ENCODE results near the gene PIK3CB. TPM values are rescaled to one million over a fixed set of nuclear protein-coding genes. Genes with fewer than 3 reads are reported as not detected.

The PIK3CB gene
- total and polyA plus RNA-seq, 2 of the 8 experiments (the other 6 are each of a cell fraction or from before 2014, with no cell fraction given) = 8.3 to 35.2 TPM

DNA sequence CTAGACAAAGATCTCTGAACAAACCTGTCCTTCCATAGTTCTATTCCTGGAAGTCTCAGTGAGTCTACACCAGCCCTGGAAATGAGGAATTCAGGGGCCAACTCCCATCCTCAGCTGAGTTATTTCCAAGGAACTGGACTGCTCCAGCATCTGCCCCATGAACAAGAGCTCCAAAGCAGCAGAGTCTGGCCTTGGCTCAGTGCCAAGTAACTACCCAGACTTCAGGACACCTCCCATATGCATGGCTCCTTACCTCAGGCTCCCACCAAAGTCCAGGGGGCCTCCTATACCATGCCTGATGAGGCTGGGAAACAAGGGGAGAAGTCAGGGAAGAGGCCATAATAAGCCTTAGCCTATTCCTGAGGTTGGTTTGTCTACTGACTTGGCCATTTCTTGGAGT is 181.2 kb downstream of the PIK3CB start:
- CTCF ChIA-PET (ENCODE audit: partially characterized antibody) = interaction anchor here (0.8 to 1.7 kb wide), 4 partner anchors 10 to 269 kb away, joined by 3 to 10 read pairs (median 4); no protein-coding TSS in a partner anchor

More for the DNA sequence above, 181.2 kb downstream of the PIK3CB start:
- Histone ChIP-seq H2AK5ac (ENCODE audit: low read depth, low read length) (no peak overlapping the region), H4K91ac (replicated peaks; ENCODE audit: insufficient read length, low read length) (no peak overlapping the region), H3K27me3 (replicated peaks in 1 of 4; ENCODE audit: control insufficient read depth in 3 of 4, extremely low read depth in 1 of 4, insufficient read depth in 3 of 4, low read length in 3 of 4) (no peaks in the 10 kb centered on the region), H2BK12ac (ENCODE audit: low read depth, low read length) (no peak overlapping the region), H3K18ac (ENCODE audit: extremely low read depth, low read length) (no peak overlapping the region), H3K4me3 (ENCODE audit: extremely low read depth in 1 of 4, insufficient read depth in 2 of 4, low read depth in 3 of 4, low read length in 4 of 4) (no peak overlapping the region), H3K4me2 (ENCODE audit: insufficient read depth in 1 of 2, low read depth in 2 of 2, low read length in 2 of 2) (no peak overlapping the region), H2AFZ (ENCODE audit: low read length) (no peak overlapping the region), H2BK120ac (replicated peaks; ENCODE audit: low read depth, low read length) (no peak overlapping the region), H2BK5ac (ENCODE audit: low read depth, low read length) (no peak overlapping the region), H3K36me3 (ENCODE audit: control insufficient read depth in 2 of 4, insufficient read depth in 4 of 4, low read length in 3 of 4) (peaks cover 7 to 54% (median 24%) of the 10 kb centered on the region in 4 experiments), H3K4me1 (replicated peaks in 1 of 4; ENCODE audit: control insufficient read depth in 3 of 4, insufficient read depth in 4 of 4, low read length in 3 of 4) (no peaks in the 10 kb centered on the region), H4K5ac (ENCODE audit: insufficient read length, low read depth, low read length) (no peak overlapping the region), H3K56ac (replicated peaks; ENCODE audit: insufficient read length, low read depth, low read length) (no peak overlapping the region), H3K4ac (replicated peaks; ENCODE audit: insufficient read length, low read depth, low read length) (no peak overlapping the region), H2BK20ac (ENCODE audit: low read length) (no peak overlapping the region), H3K14ac (ENCODE audit: insufficient read length) (no peak overlapping the region), H2BK15ac (ENCODE audit: low read length) (no peak overlapping the region), H3K79me1 (ENCODE audit: low read depth, low read length) (no peaks in the 10 kb centered on the region), H3K27ac (ENCODE audit: low read depth, low read length) (no peak overlapping the region), H3K9ac (replicated peaks in 1 of 4; ENCODE audit: extremely low read depth in 1 of 4, low read depth in 3 of 4, low read length in 3 of 4) (no peak overlapping the region), H3K23ac (ENCODE audit: insufficient read length) (no peak overlapping the region), H4K8ac (ENCODE audit: extremely low read depth, insufficient read depth, low read length) (no peak overlapping the region), H3K9me3 (ENCODE audit: insufficient read depth in 2 of 2, low read depth in 1 of 2, low read length in 1 of 2) (peaks cover 18 to 19% of the 10 kb centered on the region in 2 experiments), H4K20me1 (replicated peaks in 1 of 2; ENCODE audit: control insufficient read depth in 1 of 2, insufficient read depth in 2 of 2, low read length in 2 of 2) (no peaks in the 10 kb centered on the region), H3K79me2 (ENCODE audit: control insufficient read depth in 1 of 2, insufficient read depth in 2 of 2, low read length in 2 of 2) (no peaks in the 10 kb centered on the region), H3K23me2 (ENCODE audit: low read depth, low read length) (no peaks in the 10 kb centered on the region)
- POLR2A ChIA-PET (ENCODE audit: partially characterized antibody) = interaction anchor here (0.6 kb wide), 1 partner anchor 41 kb away, joined by 3 read pairs; no protein-coding TSS in a partner anchor
- no peak for FAIRE-seq
- TF ChIP-seq SIRT6 (IDR thresholded peaks at IDR 0.05; ENCODE audit: low read length) (no peak), SP1 (IDR thresholded peaks at IDR 0.05; ENCODE audit: low read depth, low read length) (no peak), JUND (IDR thresholded peaks at IDR 0.05; ENCODE audit: low read length) (no peak), BRCA1 (IDR thresholded peaks at IDR 0.05; ENCODE audit: low read depth, low read length) (no peak), RNF2 (IDR thresholded peaks at IDR 0.05; ENCODE audit: borderline replicate concordance, low read depth, low read length, missing control alignments, poor library complexity, severe bottlenecking) (no peak), NANOG (IDR thresholded peaks at IDR 0.05; ENCODE audit: insufficient read depth, low read depth, low read length, poor library complexity, severe bottlenecking) (no peak), CHD2 (IDR thresholded peaks at IDR 0.05; ENCODE audit: low read length) (no peak), ASH2L (IDR thresholded peaks at IDR 0.05; ENCODE audit: low read length) (no peak)
- DNase-seq (ENCODE audit: low read depth in 1 of 2, low spot score in 2 of 2) = no peak
